GM13976 (cell line): Measurements from ENCODE around the gene SEPTIN5.

Source experiments
- DNase-seq: peaks from one replicate; pipeline ENCODE4 v3.0.0; 2012; ENCODE audit warnings: low spot score
- CTCF ChIP-seq: IDR thresholded peaks from 2 replicates; pipeline ENCODE4 v1.5.1; 2012; ENCODE audit warnings: borderline replicate concordance, mild to moderate bottlenecking; ENCODE audit not compliant: insufficient read depth; ENCODE audit errors: extremely low read depth, missing control alignments, control extremely low read depth
- in situ Hi-C: fragments of 300-500 bp; cut with MboI; formaldehyde crosslinking; loops from one replicate; pipeline ENCODE4 v1.12.0; 2022; ENCODE audit warnings: low sequenced_read_pairs, mixed read lengths, inconsistent platforms; ENCODE audit not compliant: unreplicated experiment

SEPTIN5 gene

DNA sequence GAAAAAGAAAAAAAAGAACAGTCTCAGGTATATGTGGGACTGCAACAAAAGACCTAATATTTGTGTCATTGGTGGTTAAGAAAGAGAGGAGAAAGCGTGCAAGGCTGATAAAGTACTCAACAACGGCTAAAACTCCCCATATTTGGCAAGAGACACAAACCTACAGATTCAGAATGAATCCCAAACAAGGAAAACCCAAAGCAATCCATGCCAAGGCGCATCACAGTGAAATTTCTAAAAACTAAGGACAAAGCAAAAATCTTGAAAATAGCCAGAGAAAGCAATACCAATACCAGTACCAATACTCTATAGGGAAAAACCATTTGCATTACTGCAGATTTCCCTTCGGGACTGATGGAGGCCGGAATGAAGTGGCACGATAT, 32.4 kb upstream of the SEPTIN5 start:
- in situ Hi-C loops: no loop called here
- no peak for DNase-seq
- TF ChIP-seq CTCF: no peak

GRCh38 chr22:19686946-19687345, 27.4 kb upstream of the SEPTIN5 start:
- in situ Hi-C loops: no loop called here
- DNase-seq: no peak
- TF ChIP-seq CTCF: no peak

DNA sequence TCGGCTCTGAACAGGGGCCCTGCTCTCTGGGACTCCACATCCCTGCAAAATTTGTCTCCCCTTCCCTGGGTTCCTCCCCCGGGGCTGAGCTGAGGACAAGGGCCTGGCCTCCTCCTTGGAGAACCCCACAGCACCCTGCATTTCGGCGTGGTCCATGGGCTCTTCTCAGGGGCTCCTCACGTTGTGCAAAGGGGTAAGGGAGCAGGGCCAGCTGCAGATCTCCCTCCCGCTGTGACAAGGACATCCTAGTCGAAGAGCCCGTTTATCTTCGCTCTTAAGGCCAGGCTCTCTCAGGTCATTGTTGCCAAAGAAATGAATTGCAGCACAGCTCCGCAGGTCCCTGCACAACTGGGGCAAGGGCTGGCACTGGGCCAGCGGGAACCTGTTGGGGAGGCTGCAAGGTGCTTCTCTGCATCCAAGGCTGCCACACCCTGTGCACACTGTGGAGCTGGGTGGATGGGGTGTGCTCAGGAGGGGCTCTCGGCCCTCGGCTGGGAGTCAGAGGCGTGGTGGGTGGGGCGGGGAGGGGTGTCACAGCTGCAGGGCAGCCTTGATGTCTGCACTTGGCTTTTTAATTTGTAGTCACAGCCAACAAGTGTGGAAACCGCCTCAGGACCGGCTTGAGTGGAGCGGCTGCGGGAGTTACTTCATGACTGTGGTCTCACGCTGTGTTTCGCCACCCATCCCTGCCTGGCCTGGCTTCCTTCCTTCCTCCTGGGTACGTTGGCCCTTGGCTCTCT, 26.6 kb upstream of the SEPTIN5 start:
- DNase-seq: no peak
- TF ChIP-seq CTCF: no peak
- in situ Hi-C loops: no loop called here

GRCh38 chr22:19688301-19689290, 25.7 kb upstream of the SEPTIN5 start:
- in situ Hi-C loops: no loop called here
- TF ChIP-seq CTCF: no peak
- no peak for DNase-seq

GRCh38 chr22:19689408-19689807, 24.9 kb upstream of the SEPTIN5 start:
- in situ Hi-C loops: no loop called here
- no peak for DNase-seq
- no peak for TF ChIP-seq CTCF

GRCh38 chr22:19691007-19691720, 23.1 kb upstream of the SEPTIN5 start:
- no peak for TF ChIP-seq CTCF
- in situ Hi-C loops: no loop called here
- DNase-seq: no peak
